KMS-11 (cell line): Measurements from ENCODE around the gene CRYGS.

Experiments
- H2AFZ ChIP-seq: fragments of 200-600 bp; sonication (generic); 2 replicates; pipeline ENCODE4 v1.6.1; 2016; ENCODE audit warnings: antibody characterized with exemption, mixed run types, low read depth
- H3K27ac ChIP-seq: fragments of 200-600 bp; sonication (generic); 2 replicates; pipeline ENCODE4 v1.6.1; 2016; ENCODE audit warnings: mild to moderate bottlenecking, mixed run types
- H3K27me3 ChIP-seq: fragments of 200-600 bp; sonication (generic); 2 replicates; pipeline ENCODE4 v1.6.1; 2017; ENCODE audit warnings: mild to moderate bottlenecking, low read depth, mixed run types, moderate library complexity; ENCODE audit not compliant: insufficient read depth
- H3K36me3 ChIP-seq: fragments of 200-600 bp; sonication (generic); 2 replicates; pipeline ENCODE4 v1.6.1; 2017; ENCODE audit warnings: mild to moderate bottlenecking, mixed run types; ENCODE audit not compliant: insufficient read depth
- H3K4me1 ChIP-seq: fragments of 200-600 bp; sonication (generic); 2 replicates; pipeline ENCODE4 v1.6.1; 2016; ENCODE audit warnings: mild to moderate bottlenecking, low read depth, mixed run types; ENCODE audit not compliant: poor library complexity, severe bottlenecking
- H3K4me2 ChIP-seq: fragments of 200-600 bp; sonication (generic); 2 replicates; pipeline ENCODE4 v1.7.0; 2016; ENCODE audit warnings: mild to moderate bottlenecking, mixed run types
- H3K4me3 ChIP-seq: fragments of 200-600 bp; sonication (generic); IDR thresholded peaks from 2 replicates; pipeline ENCODE4 v1.6.1; 2017; ENCODE audit warnings: low read depth, low read length, mixed read lengths; ENCODE audit not compliant: insufficient read depth
- H3K79me2 ChIP-seq: fragments of 200-600 bp; sonication (generic); 2 replicates; pipeline ENCODE4 v1.6.1; 2016; ENCODE audit warnings: low read depth, mixed run types; ENCODE audit not compliant: insufficient read depth
- H3K9ac ChIP-seq: fragments of 200-600 bp; sonication (generic); 2 replicates; pipeline ENCODE4 v1.6.1; 2016; ENCODE audit warnings: mild to moderate bottlenecking, mixed run types
- H4K20me1 ChIP-seq: fragments of 200-600 bp; sonication (generic); 2 replicates; pipeline ENCODE4 v1.6.1; 2016; ENCODE audit warnings: mild to moderate bottlenecking, mixed run types; ENCODE audit not compliant: insufficient read depth
- CTCF ChIP-seq: fragments of 200-600 bp; sonication (generic); conservative IDR thresholded peaks from 2 replicates; pipeline ENCODE4 v1.6.1; 2017; ENCODE audit warnings: low read depth, mild to moderate bottlenecking, antibody characterized with exemption, low read length, moderate library complexity, mixed read lengths

CRYGS gene

GRCh38 chr3:186544281-186544680 lies at the start of gene CRYGS:
Gene CRYGS, minus strand, starts transcription at chr3:186544380. Its CDS starts 54 bp downstream, at chr3:186544326.
- H3K36me3 ChIP-seq, result no peaks in the 10 kb centered on the region
- H3K27me3 ChIP-seq, result no peaks in the 10 kb centered on the region
- no peaks in the 10 kb centered on the region for H3K79me2 ChIP-seq
- no peaks in the 10 kb centered on the region for H4K20me1 ChIP-seq
- H3K4me2 ChIP-seq, result no peak within 1 kb of the TSS
- no peak for TF ChIP-seq CTCF
- H3K4me1 ChIP-seq, result peaks cover 9% of the 10 kb centered on the region
- H3K27ac ChIP-seq, result no peak within 1 kb of the TSS
- no peak within 1 kb of the TSS for H3K4me3 ChIP-seq
- no peak within 1 kb of the TSS for H2AFZ ChIP-seq
- H3K9ac ChIP-seq, result no peak within 1 kb of the TSS

- H3K9ac ChIP-seq, result no peak overlapping the region
- no peak overlapping the region for H3K4me2 ChIP-seq
- no peak overlapping the region for H3K4me3 ChIP-seq
- no peak overlapping the region for H3K27ac ChIP-seq
- H2AFZ ChIP-seq, result no peak overlapping the region
- H3K36me3 ChIP-seq, result no peaks in the 10 kb centered on the region
- no peaks in the 10 kb centered on the region for H4K20me1 ChIP-seq
- no peak for TF ChIP-seq CTCF
- no peaks in the 10 kb centered on the region for H3K79me2 ChIP-seq
- H3K27me3 ChIP-seq, result no peaks in the 10 kb centered on the region
- H3K4me1 ChIP-seq, result no peaks in the 10 kb centered on the region
These were observed 49.7 kb upstream of the CRYGS start for GRCh38 chr3:186593862-186594261.

- no peaks in the 10 kb centered on the region for H4K20me1 ChIP-seq
- H3K4me3 ChIP-seq, result no peak overlapping the region
- no peak overlapping the region for H3K4me2 ChIP-seq
- no peak for TF ChIP-seq CTCF
- H3K79me2 ChIP-seq, result no peaks in the 10 kb centered on the region
- no peaks in the 10 kb centered on the region for H3K4me1 ChIP-seq
- no peak overlapping the region for H2AFZ ChIP-seq
- H3K27me3 ChIP-seq, result no peaks in the 10 kb centered on the region
- H3K36me3 ChIP-seq, result no peaks in the 10 kb centered on the region
- H3K9ac ChIP-seq, result no peak overlapping the region
- H3K27ac ChIP-seq, result no peak overlapping the region
These were observed 48.5 kb upstream of the CRYGS start for GRCh38 chr3:186592682-186593081.

- H2AFZ ChIP-seq, result no peak overlapping the region
- H3K4me2 ChIP-seq, result no peak overlapping the region
- H3K4me3 ChIP-seq, result no peak overlapping the region
- H3K4me1 ChIP-seq, result no peaks in the 10 kb centered on the region
- H3K27ac ChIP-seq, result no peak overlapping the region
- no peaks in the 10 kb centered on the region for H4K20me1 ChIP-seq
- no peaks in the 10 kb centered on the region for H3K27me3 ChIP-seq
- no peaks in the 10 kb centered on the region for H3K79me2 ChIP-seq
- TF ChIP-seq CTCF, result no peak
- no peak overlapping the region for H3K9ac ChIP-seq
- no peaks in the 10 kb centered on the region for H3K36me3 ChIP-seq
These were observed 46.6 kb upstream of the CRYGS start for GRCh38 chr3:186590580-186591295.
